ENCODE measurements around the gene NATD1. TPM values are rescaled to one million over a fixed set of nuclear protein-coding genes. Genes with fewer than 3 reads are reported as not detected.
"Not testable (repeated sequence)": the region's sequence is repeated elsewhere in the genome, so short reads cannot be mapped to it uniquely, and the experiment has no call there.

NATD1 gene
- total and polyA plus RNA-seq, 4 donors, result 3.6 to 13.4 (median 6.7) TPM

- 73 to 81% methylated on average over 7 of the region's 7 CpGs for WGBS, 2 donors
- intact Hi-C loops (cut with DNase I), result no loop called here
- Histone ChIP-seq H3K27ac (ENCODE audit: low read depth in 1 of 2, low read length in 2 of 2) (no peak overlapping the region), H3K4me3 (ENCODE audit: low read length in 2 of 2) (no peak overlapping the region), H3K9me3 (ENCODE audit: control insufficient read depth, low read length) (peaks cover 1% of the 10 kb centered on the region), H3K36me3 (ENCODE audit: control insufficient read depth in 1 of 2, insufficient read depth in 2 of 2, low read length in 1 of 2) (no peaks in the 10 kb centered on the region), H3K27me3 (ENCODE audit: control insufficient read depth in 1 of 2, insufficient read depth in 2 of 2, low read length in 1 of 2) (no peaks in the 10 kb centered on the region), H3K4me1 (ENCODE audit: control insufficient read depth in 1 of 2, insufficient read depth in 2 of 2, low read length in 2 of 2) (no peaks in the 10 kb centered on the region)
- ATAC-seq (ENCODE audit: low FRiP score) (peak; percentile 57), DNase-seq (peak in 1 of 2 donors; percentile 38)
These were observed 19.4 kb downstream of the NATD1 start for GRCh38 chr17:21233581-21234347.

GRCh38 chr17:21232033-21232749 lies 21.0 kb downstream of the NATD1 start:
- intact Hi-C loops (cut with DNase I), result no loop called here
- no peaks in the 10 kb centered on the region for H3K4me1 ChIP-seq (ENCODE audit: control insufficient read depth in 1 of 2, insufficient read depth in 2 of 2, low read length in 2 of 2)
- DNase-seq (no peak), ATAC-seq (ENCODE audit: low FRiP score) (no peak)
- H3K4me3 ChIP-seq (ENCODE audit: low read length in 2 of 2), result no peak overlapping the region
- H3K36me3 ChIP-seq (ENCODE audit: control insufficient read depth in 1 of 2, insufficient read depth in 2 of 2, low read length in 1 of 2), result no peaks in the 10 kb centered on the region
- WGBS, 2 donors, result 88 to 90% methylated on average over 4 of the region's 4 CpGs
- H3K9me3 ChIP-seq (ENCODE audit: control insufficient read depth, low read length), result peaks cover 1% of the 10 kb centered on the region
- no peak overlapping the region for H3K27ac ChIP-seq (ENCODE audit: low read depth in 1 of 2, low read length in 2 of 2)
- no peaks in the 10 kb centered on the region for H3K27me3 ChIP-seq (ENCODE audit: control insufficient read depth in 1 of 2, insufficient read depth in 2 of 2, low read length in 1 of 2)

GRCh38 chr17:21231533-21231932 lies 21.7 kb downstream of the NATD1 start:
- WGBS, 2 donors, result 78 to 79% methylated on average over 6 of the region's 6 CpGs
- no peak overlapping the region for H3K27ac ChIP-seq (ENCODE audit: low read depth in 1 of 2, low read length in 2 of 2)
- intact Hi-C loops (cut with DNase I), result no loop called here

GRCh38 chr17:21228845-21229244 lies 24.4 kb downstream of the NATD1 start:
- Histone ChIP-seq H3K4me3 (ENCODE audit: low read length in 2 of 2) (no peak overlapping the region), H3K4me1 (ENCODE audit: control insufficient read depth in 1 of 2, insufficient read depth in 2 of 2, low read length in 2 of 2) (no peaks in the 10 kb centered on the region), H3K36me3 (ENCODE audit: control insufficient read depth in 1 of 2, insufficient read depth in 2 of 2, low read length in 1 of 2) (no peaks in the 10 kb centered on the region), H3K27me3 (ENCODE audit: control insufficient read depth in 1 of 2, insufficient read depth in 2 of 2, low read length in 1 of 2) (no peaks in the 10 kb centered on the region), H3K9me3 (ENCODE audit: control insufficient read depth, low read length) (peaks cover 1% of the 10 kb centered on the region), H3K27ac (ENCODE audit: low read depth in 1 of 2, low read length in 2 of 2) (no peak overlapping the region)
- DNase-seq, result no peak
- intact Hi-C loops (cut with DNase I), result no loop called here
- ATAC-seq (ENCODE audit: low FRiP score), result no peak
- WGBS, 2 donors, result 90 to 94% methylated on average over 2 of the region's 2 CpGs

More at GRCh38 chr17:21231533-21231932, 21.7 kb downstream of the NATD1 start:
- peaks cover 1% of the 10 kb centered on the region for H3K9me3 ChIP-seq (ENCODE audit: control insufficient read depth, low read length)
- no peaks in the 10 kb centered on the region for H3K27me3 ChIP-seq (ENCODE audit: control insufficient read depth in 1 of 2, insufficient read depth in 2 of 2, low read length in 1 of 2)
- no peaks in the 10 kb centered on the region for H3K36me3 ChIP-seq (ENCODE audit: control insufficient read depth in 1 of 2, insufficient read depth in 2 of 2, low read length in 1 of 2)
- peak in 1 of 2 donors; percentile 33 for DNase-seq
- H3K4me3 ChIP-seq (ENCODE audit: low read length in 2 of 2), result no peak overlapping the region
- no peak for ATAC-seq (ENCODE audit: low FRiP score)
- H3K4me1 ChIP-seq (ENCODE audit: control insufficient read depth in 1 of 2, insufficient read depth in 2 of 2, low read length in 2 of 2), result no peaks in the 10 kb centered on the region

GRCh38 chr17:21228111-21228510 lies 25.1 kb downstream of the NATD1 start:
- intact Hi-C loops (cut with DNase I), result no loop called here
- Histone ChIP-seq H3K27me3 (ENCODE audit: control insufficient read depth in 1 of 2, insufficient read depth in 2 of 2, low read length in 1 of 2) (no peaks in the 10 kb centered on the region), H3K4me1 (ENCODE audit: control insufficient read depth in 1 of 2, insufficient read depth in 2 of 2, low read length in 2 of 2) (no peaks in the 10 kb centered on the region), H3K9me3 (ENCODE audit: control insufficient read depth, low read length) (peaks cover 1% of the 10 kb centered on the region), H3K4me3 (ENCODE audit: low read length in 2 of 2) (no peak overlapping the region), H3K27ac (ENCODE audit: low read depth in 1 of 2, low read length in 2 of 2) (no peak overlapping the region), H3K36me3 (ENCODE audit: control insufficient read depth in 1 of 2, insufficient read depth in 2 of 2, low read length in 1 of 2) (no peaks in the 10 kb centered on the region)
- no peak for DNase-seq
- WGBS, 2 donors, result 72 to 77% methylated on average over 4 of the region's 4 CpGs
- ATAC-seq (ENCODE audit: low FRiP score), result no peak

- DNase-seq; ATAC-seq (ENCODE audit: low FRiP score); intact Hi-C loops (cut with DNase I); H3K36me3 ChIP-seq (ENCODE audit: control insufficient read depth in 1 of 2, insufficient read depth in 2 of 2, low read length in 1 of 2); H3K4me1 ChIP-seq (ENCODE audit: control insufficient read depth in 1 of 2, insufficient read depth in 2 of 2, low read length in 2 of 2); H3K27me3 ChIP-seq (ENCODE audit: control insufficient read depth in 1 of 2, insufficient read depth in 2 of 2, low read length in 1 of 2); H3K27ac ChIP-seq (ENCODE audit: low read depth in 1 of 2, low read length in 2 of 2); H3K4me3 ChIP-seq (ENCODE audit: low read length in 2 of 2); H3K9me3 ChIP-seq (ENCODE audit: control insufficient read depth, low read length): not testable (repeated sequence)
- 88 to 93% methylated on average over 11 of the region's 11 CpGs for WGBS, 2 donors
These were observed 25.9 kb downstream of the NATD1 start for GRCh38 chr17:21227277-21227676.

GRCh38 chr17:21223086-21223485 lies 30.1 kb downstream of the NATD1 start:
- H3K27me3 ChIP-seq (ENCODE audit: control insufficient read depth in 1 of 2, insufficient read depth in 2 of 2, low read length in 1 of 2), result no peaks in the 10 kb centered on the region
- H3K4me1 ChIP-seq (ENCODE audit: control insufficient read depth in 1 of 2, insufficient read depth in 2 of 2, low read length in 2 of 2), result no peaks in the 10 kb centered on the region
- ATAC-seq (ENCODE audit: low FRiP score), result no peak
- peaks cover 0 to 2% of the 10 kb centered on the region in 2 donors for H3K36me3 ChIP-seq (ENCODE audit: control insufficient read depth in 1 of 2, insufficient read depth in 2 of 2, low read length in 1 of 2)
- H3K27ac ChIP-seq (ENCODE audit: low read depth in 1 of 2, low read length in 2 of 2), result no peak overlapping the region
- intact Hi-C loops (cut with DNase I), result no loop called here
- no peaks in the 10 kb centered on the region for H3K9me3 ChIP-seq (ENCODE audit: control insufficient read depth, low read length)
- WGBS, 2 donors, result 90% methylated on average over 6 of the region's 6 CpGs
- no peak overlapping the region for H3K4me3 ChIP-seq (ENCODE audit: low read length in 2 of 2)
- no peak for DNase-seq

- H3K4me3 ChIP-seq (ENCODE audit: low read length in 2 of 2), result no peak overlapping the region
- no peaks in the 10 kb centered on the region for H3K9me3 ChIP-seq (ENCODE audit: control insufficient read depth, low read length)
- intact Hi-C loops (cut with DNase I), result loop anchor here in 1 of 2 donors (10.0 kb wide), 1 partner anchor 54 kb away; no protein-coding TSS in a partner anchor
- 89 to 92% methylated on average over 3 of the region's 3 CpGs for WGBS, 2 donors
- peaks cover 0 to 2% of the 10 kb centered on the region in 2 donors for H3K36me3 ChIP-seq (ENCODE audit: control insufficient read depth in 1 of 2, insufficient read depth in 2 of 2, low read length in 1 of 2)
- DNase-seq (no peak), ATAC-seq (ENCODE audit: low FRiP score) (no peak)
- H3K27me3 ChIP-seq (ENCODE audit: control insufficient read depth in 1 of 2, insufficient read depth in 2 of 2, low read length in 1 of 2), result no peaks in the 10 kb centered on the region
- no peak overlapping the region for H3K27ac ChIP-seq (ENCODE audit: low read depth in 1 of 2, low read length in 2 of 2)
- H3K4me1 ChIP-seq (ENCODE audit: control insufficient read depth in 1 of 2, insufficient read depth in 2 of 2, low read length in 2 of 2), result no peaks in the 10 kb centered on the region
These were observed 34.3 kb downstream of the NATD1 start for GRCh38 chr17:21218831-21219380.

Measured in aorta (tissue), 5 donors.